HG03460 (cell line): ENCODE measurements around the gene DAGLB.
"Not testable (repeated sequence)": the region's sequence is repeated elsewhere in the genome, so short reads cannot be mapped to it uniquely, and the experiment has no call there.

Source experiments
- ATAC-seq: cut with Tn5 transposase; IDR thresholded peaks from one replicate; pipeline ENCODE4 v1.9.1; 2021; ENCODE audit not compliant: unreplicated experiment

The DAGLB gene

GRCh38 chr7:6461946-6462550 is 14.3 kb upstream of the DAGLB start:
- no peak for ATAC-seq

- ATAC-seq, result no peak
These were observed 13.3 kb upstream of the DAGLB start for GRCh38 chr7:6460990-6461584.

- no peak for ATAC-seq
These were observed 12.5 kb upstream of the DAGLB start for GRCh38 chr7:6460303-6460702.

GRCh38 chr7:6458676-6459075 is 10.9 kb upstream of the DAGLB start:
- not testable (repeated sequence) for ATAC-seq

- no peak for ATAC-seq
These were observed 6.0 kb upstream of the DAGLB start for GRCh38 chr7:6453734-6454133.

GRCh38 chr7:6451224-6451705 is 3.5 kb upstream of the DAGLB start:
- no peak for ATAC-seq

GRCh38 chr7:6450591-6450990 is 2.8 kb upstream of the DAGLB start:
- not testable (repeated sequence) for ATAC-seq

- not testable (repeated sequence) for ATAC-seq
These were observed 2.1 kb upstream of the DAGLB start for GRCh38 chr7:6449884-6450283.

- ATAC-seq, result no peak
These were observed 1.3 kb upstream of the DAGLB start for GRCh38 chr7:6448943-6449543.

GRCh38 chr7:6446838-6447580 is 745 bp downstream of the DAGLB start:
- peak; percentile 42 for ATAC-seq

GRCh38 chr7:6444516-6445269 is 3.1 kb downstream of the DAGLB start:
- ATAC-seq, result no peak

- ATAC-seq, result no peak
These were observed 4.3 kb downstream of the DAGLB start for GRCh38 chr7:6443372-6443941.

GRCh38 chr7:6442114-6442513 is 5.6 kb downstream of the DAGLB start:
- no peak for ATAC-seq

- no peak for ATAC-seq
These were observed 7.4 kb downstream of the DAGLB start for GRCh38 chr7:6440381-6440780.

GRCh38 chr7:6438427-6438826 is 9.3 kb downstream of the DAGLB start:
- ATAC-seq, result no peak

GRCh38 chr7:6437251-6437650 is 10.5 kb downstream of the DAGLB start:
- no peak for ATAC-seq

- ATAC-seq, result no peak
These were observed 11.4 kb downstream of the DAGLB start for GRCh38 chr7:6436385-6436685.

- ATAC-seq, result peak; percentile 73
These were observed 12.0 kb downstream of the DAGLB start for GRCh38 chr7:6435486-6436384.

- no peak for ATAC-seq
These were observed 13.8 kb downstream of the DAGLB start for GRCh38 chr7:6433784-6434615.
